HG02678 (cell line): ENCODE data around the gene THAP3.
A peak's percentile ranks its signal among the peaks of the same experiment; 100 is the strongest.

Experiments
- ATAC-seq: cut with Tn5 transposase; IDR thresholded peaks from one replicate; pipeline ENCODE4 v1.9.1; 2021; ENCODE audit warnings: mild to moderate bottlenecking, moderate library complexity; ENCODE audit not compliant: unreplicated experiment

The THAP3 gene

DNA sequence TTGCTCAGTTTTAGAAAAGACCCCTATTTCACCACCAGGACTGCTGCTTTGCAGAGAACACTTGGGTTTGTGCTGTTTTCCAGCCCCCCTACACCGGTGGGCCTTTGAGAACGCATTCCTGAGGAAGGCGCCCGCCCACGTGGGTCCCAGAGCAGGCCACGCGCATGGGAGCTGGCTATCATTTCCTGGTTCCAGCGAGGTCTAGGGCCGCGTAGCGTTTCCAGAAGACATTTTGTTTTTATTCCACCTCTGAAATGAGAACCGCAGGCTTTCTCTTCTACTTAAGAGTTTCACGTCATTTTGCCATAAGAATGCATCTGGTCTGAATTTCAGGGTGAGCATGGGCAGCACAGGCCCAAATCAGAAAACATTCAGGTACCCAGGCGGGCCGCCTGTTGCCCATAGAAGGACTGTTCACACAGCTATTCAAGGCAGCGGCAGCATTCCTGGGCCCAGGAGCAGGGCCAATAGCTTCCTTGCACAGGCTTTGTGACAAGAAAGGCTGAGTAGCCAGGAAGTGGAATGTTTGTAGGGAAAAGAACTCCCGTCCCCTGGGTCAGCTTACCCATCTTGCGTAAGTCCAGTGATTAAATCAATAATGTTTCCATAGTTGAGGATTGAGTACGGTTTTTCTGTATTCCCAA lies 20.6 kb upstream of the THAP3 start:
- no peak for ATAC-seq

DNA sequence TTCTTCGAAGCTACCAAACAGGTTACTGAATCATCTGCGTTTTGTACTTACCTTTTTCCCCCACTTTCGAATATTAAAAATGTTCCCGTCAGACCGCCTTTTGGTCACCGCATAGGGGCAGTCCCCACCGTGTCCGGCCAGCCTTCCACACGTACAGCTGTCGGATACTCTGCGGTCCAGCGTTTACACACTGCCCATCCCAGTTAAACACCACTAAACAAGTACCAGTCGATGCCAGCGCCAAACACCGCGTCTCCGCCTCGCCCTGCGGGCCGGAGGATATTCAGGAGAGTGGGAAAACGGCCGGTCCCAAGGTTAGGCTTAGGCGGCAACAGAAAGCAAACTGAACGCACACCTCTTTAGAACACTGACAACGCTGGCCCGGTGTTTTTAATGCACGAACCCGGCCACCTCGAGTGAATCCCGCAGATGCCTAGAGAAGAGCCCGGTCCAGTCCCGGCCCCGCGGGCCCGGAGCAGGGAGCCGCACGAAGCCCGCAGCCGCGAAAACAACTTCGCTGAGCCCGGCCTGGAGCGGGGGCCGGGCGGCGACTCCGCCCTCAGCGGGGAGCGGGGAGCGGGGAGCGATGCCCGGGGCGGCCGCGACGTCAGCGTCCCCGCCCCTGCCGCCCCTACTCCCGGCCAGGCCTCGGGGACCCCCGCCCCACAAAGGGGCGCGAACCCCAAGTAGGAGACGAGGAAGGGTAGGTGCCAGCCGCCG lies 11.9 kb upstream of the THAP3 start:
- ATAC-seq = peak; percentile 31

DNA sequence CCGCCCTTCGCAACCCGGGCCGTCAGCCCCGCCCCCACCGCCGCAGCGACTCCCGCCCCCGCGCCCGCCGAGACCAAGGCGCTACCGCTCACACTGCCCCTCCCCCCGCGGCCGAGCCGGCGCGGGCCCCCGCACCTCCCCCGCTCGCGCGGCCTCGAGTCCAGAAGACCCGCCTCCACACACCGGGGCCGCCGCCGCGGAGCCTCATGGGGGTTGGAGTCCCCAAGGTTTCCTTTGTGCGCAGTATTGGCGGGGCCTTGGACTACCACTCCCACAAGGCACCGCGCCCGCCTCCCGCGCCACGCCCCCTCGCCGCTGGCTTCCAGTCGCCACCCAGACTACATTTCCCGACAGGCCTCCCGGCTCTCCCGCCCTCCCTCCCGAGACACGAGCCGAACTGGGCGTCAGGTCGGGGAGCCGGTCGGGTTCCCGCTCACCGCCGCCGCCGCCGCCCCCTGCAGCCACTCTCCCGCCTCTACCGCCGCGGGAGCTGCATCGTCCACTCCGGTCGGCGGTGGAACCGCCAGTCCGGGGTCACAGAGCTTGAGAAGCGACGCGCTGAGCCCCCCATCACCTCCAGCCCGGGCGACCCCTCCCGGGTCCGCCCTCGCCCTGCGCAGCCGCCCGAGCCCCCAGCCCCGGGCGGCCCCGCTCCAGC lies 11.2 kb upstream of the THAP3 start, which contains the start of gene PHF13:
Gene PHF13, plus strand, starts transcription at position 371 of the 658 bp plus-strand sequence. CDS start 336 bp downstream, outside the sequence.
- peak; percentile 94 for ATAC-seq

DNA sequence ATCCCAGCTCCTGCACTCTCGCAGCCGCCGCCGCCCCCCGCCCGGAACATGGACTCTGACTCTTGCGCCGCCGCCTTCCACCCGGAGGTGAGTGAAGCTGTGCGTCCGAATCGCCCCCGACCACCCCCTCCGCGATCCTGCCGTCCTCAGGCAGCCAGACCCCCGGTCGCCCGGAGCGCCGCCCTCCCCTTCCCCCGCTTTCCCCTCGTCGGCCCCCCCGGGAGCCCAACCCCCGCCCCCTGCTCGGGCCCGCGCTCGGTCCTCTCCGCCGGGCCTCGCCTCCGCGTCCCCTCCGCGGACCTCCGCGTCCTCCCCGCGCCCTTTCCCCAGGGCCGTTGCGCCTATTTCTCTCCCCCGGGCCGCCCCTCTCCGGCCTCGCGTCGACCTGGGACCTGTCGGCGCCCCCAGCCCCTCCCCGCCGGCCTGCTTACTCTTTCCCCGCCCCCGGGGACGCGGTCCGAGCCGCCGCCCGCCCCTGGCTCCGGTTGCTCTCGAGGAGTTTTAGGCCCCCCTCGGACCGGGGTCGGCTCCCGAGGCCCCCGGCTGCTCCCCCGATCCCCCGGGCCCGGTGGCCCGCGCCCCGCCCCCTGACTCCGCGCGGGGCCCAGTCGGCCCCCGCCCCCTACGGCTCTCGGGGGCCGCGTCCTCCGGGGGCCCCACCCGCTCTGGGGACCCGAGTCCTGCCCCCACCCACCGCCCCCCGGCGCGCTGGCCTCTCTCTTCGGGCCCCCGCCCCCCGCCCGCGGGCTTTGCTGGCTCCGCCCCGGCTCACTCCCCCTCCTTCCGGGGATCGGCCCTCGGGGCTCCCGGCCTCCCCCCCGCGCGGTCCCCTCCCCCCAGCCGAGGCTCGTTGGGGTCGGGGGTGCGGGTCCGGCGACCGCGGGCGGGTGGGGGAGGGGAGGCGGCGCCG lies 10.4 kb upstream of the THAP3 start:
- no peak for ATAC-seq

DNA sequence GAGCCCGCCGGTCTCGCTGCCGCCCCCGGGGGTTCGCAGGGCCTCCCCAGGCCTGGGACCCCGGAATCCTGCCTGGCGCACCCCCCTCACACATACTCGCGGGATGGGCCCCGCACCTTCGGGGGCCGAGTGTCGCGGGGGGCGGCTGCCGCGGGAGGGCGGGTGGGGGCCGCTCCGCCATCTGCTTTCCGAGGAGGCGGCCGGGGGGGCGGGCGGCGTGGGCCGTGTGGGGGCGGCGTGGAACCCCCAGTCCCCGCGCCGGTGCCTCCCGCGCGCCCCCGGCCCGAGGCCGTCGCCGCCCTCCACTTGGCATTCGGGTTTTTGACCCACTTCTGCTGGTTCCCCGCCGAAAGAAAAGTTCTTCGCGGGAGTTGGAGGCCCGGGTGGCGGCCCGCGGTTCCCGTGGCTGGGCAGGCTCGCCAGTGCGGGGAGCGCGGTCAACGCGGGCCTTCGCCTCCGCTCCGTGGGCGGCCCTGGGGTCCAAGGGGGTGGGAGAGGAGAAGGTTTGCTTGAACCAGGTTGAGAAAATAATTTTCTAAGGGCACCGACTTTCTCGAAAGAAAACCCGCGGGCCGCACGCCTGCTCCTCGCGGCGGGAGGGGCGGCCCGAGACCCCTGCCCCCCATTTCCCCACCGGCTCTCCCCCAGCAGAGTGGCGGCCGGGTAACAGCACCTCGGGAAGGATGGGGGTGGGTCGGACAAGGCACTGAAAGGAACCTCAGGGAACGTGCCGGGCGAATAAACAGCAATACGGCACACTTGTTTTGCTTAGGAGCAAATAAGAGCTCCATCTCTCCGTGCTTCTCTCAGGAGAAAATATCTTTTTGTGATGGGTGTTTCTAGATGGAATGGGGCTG lies 9.5 kb upstream of the THAP3 start:
- no peak for ATAC-seq

DNA sequence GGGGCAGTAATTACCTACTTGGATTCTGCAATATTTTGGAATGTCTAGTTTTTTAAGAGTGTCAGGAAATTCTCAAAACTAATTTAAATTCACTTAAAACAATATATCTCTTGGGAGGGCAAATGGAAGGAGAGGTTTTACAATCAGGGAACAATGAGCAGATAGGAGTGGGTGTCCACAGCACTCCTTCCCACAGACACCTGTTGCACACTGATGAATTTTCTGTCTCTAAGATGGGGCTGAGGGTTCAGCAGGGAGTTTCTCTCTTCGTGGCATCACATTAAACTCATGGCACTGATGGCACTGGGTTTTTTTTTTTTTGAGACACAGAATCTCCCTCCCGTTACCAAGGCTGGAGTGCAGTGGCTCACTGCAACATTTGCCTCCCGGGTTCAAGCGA lies 5.6 kb upstream of the THAP3 start:
- ATAC-seq = no peak

DNA sequence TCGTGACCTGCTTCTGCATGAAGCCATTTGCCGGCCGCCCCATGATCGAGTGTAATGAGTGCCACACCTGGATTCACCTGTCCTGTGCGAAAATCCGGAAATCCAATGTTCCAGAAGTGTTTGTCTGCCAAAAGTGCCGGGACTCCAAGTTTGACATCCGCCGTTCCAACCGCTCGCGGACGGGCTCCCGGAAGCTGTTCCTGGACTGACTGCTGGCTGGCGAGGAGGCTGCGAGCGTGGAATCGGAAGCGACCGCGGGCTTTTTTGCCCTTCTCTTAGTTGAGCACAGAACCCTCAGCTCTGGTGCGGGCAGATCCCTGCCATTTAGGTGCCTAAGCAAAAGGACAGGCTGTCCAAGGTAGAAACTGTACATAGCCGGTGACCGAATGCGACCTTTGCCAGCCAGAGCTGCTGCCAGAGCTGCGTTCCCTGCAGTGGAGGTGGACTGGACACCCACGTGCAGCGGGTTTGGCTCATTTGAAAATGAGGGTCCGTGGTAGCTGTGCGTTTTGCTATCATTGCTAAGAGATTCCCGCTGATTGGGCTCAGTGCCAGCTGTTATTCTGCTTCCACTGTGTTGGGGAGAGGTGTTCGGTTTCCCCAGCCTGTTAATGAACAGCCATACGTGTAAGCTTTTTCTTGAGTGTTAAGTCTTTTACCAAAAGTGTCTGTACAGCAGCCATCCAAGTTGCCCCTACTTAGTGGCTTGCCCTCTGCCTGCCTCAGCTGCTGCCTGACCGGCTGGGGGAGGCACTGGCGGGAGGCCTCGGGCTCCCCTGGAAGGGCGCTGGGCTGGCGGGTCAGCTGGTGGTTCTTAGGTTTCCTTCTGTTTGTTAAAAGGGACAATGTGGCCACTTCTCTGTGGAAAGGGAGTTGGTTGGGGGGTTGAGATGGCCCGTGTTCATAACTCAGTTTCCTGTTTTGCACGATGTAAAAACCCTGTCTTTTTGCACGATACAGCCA lies 3.0 kb upstream of the THAP3 start:
- no peak for ATAC-seq

DNA sequence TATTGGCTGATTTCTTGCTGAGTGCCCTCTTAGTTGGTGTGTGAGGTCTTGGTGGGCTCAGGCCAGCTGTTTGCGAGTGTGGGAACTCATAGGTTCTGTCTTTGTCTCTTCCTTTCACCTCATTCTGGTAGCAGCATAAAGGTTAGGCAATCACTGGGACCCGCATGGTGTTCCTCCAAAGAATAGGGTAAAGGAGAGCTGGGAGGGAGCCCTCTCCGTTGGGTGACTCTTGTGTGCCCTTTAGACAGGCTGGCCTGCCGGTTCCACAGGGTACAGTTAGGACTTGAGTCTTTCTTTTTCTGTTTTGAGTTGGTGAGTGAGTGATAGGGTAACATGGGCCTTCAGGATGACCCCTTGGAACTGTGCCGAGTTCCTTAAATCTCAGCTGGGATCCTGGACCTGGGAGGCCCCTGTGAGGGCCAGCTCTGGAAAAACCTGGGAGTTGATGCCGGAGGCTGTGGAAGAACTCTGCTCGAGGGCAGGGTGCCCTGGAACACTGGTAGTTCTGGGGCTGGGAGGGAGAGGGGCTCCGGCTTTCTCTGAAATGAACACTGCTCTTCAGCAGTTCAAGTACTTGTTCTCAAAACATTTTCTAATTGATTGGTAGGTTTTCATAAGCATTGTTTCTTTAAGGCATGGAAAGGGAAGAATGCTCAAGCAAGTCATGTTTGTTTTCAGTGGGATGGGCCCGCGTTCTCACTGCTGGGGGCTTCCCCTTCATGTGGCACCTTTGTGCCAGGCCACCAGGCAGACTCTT lies 2.1 kb upstream of the THAP3 start:
- no peak for ATAC-seq

DNA sequence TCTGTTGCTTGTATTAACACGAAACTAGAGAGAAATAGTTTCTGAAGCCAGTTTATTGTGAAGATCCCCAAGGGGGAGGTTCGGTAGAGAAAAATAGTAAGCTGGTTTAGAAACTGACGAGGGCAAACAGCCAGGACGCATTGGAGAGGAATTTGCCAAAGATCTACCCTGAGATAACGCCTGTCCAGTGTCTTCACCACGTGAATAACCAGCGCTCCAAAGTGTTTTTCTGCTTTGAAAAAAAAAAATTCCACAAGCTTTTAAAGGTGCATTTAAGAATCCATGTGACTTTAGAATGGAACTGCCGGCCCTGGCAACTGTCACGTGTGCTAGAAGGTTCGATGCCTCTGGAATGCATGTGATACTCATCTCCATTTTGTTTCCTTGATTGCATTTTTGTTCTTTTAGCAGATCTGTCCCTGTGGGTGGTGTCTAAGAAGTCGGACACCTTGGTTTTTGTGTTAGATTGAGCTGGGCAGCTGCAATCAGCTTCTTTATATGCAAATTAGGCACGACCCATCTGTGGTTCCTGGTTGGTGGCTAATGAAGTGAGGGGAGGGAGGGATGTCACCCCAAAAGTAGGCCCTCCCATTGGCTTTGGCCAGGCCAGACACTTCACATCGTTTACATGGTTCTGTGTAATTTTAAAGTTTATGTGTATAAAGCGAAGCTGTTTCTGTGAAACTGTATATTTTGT lies 1.3 kb upstream of the THAP3 start:
- ATAC-seq = no peak

DNA sequence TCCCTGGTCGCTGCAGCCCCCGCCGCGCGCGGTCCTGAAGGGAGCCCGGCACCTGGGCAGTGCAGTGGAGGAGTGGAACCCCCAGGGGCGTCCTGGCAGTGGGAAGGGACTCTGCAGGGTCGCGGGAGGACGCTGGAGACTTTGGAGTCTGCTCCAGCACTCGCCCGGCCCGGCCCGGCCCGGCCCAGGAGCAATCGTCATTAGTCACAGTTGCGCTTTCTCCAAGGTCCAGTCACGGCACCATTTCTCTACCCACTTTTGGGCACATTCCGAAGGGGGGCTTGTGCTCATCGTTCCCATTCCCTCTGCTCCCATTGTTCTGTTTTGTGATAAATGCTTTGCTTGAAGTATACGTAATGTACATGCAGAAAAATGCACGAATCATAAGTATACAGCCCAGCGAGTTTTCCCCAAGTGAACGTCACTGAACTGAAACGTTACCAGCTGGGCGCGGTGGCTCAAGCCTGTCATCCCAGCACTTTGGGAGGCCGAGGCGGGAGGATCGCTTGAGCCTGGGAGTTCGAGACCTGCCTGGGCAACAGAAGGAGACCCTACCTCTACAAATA lies 999 bp downstream of the THAP3 start:
- peak; percentile 22 for ATAC-seq

DNA sequence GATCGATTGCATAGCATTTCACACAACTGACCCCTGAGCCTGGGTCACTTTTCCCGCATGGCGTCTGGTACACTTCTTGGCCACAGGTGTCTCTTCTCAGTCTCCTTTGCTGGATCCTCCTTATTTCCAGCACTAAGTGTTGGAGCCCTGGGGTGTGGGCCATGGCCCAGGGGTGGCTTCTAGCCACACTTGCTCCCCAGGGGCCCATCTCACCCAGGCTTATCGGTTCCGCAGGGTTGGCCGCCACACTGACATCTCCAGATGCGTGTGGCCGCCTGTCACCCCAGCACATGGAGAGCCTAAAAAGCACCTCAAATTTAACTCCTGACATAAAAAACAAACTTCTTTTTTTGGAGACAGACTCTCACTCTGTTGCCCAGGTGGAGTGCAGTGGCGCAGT lies 2.4 kb downstream of the THAP3 start:
- no peak for ATAC-seq

DNA sequence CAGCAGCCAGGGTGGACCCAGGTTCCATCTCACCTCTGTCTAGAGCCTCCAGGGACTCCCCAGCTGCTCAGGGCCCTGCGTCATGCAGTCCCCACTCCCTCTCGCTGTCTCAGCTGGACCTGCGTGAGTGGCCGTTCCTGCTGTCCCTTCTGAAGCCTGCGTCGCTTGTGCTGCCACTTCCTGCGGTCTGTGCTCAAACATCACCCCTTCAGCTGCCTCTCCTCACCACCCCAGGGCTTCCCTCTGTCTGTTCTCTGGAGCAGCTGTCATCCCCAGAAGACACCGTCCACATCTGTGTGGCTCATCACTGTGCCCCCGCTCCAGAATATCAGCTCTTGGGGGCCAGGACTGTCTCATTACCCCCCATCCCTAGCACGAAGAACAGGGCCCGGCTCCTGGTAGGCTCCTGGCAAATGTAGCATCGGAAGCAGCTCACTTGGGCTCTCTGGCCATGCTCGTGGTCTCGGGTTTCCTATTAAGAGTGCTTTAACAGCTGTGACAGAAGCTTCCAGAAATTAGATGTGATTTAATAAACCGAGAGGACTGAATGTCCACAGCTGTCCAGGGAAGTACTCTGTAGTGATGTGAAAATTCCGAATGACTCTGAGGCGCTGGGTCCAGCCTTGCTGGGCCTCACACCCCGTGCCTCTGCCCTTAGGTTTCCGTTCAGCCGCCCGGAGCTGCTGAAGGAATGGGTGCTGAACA lies 3.3 kb downstream of the THAP3 start:
- no peak for ATAC-seq

DNA sequence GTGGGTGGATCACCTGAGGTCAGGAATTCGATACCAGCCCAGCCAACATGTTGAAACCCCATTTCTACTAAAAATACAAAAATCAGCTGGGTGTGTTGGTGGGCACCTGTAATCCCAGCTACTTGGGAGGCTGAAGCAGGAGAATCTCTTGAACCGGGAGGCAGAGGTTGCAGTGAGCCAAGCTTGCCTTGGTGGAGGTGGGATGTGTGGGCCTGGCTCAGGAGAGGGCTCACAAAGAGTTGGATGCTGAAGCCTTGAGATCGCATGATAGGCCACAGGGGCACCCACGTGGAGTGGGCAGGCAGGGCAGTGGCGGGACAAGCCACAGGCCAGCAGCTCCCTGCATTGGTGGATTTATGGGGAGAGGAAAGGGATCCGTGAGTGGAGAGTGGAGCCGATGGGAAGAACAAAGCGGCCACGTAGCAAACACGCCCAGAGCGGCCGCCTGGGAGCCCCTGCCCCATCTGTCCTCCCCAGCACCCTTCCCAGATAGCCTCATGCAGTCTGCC lies 4.4 kb downstream of the THAP3 start:
- ATAC-seq = no peak

DNA sequence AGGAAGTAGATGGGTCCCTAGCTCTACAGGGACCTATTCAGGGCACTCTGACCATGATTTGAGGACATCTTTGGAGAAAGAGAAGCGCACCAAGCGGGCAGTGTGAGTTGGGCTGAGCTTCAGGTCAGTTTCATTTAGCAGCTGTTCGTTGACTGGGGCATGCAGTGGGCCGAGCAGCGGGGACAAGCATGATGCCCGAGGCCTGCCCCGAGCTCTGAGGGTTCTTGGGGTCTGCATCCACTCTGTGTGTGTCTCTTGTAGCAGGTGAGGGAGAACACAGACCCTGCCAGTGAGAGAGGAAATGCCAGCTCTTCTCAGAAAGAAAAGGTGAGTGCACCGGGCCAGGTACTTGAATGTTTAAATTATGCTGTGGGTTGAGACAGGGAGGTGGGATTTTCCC lies 5.4 kb downstream of the THAP3 start:
- no peak for ATAC-seq

DNA sequence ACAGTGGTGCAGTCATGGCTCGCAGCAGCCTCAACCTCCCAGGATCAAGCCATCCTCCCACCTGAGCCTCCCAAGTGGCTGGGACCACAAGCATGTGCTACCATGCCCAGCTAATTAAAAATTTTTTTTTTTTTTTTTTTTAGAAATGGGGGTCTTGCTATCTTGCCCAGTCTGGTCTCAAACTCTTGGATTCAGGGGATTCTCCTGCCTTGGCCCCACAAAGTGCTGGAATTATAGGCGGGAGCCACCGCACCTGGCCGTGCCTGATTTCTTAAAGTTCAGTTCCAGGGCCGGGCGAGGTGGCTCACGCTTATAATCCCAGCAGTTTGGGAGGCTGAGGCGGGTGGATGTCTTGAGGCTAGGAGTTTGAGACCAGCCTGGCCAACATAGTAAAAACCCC lies 6.4 kb downstream of the THAP3 start:
- ATAC-seq = no peak
